Measurements from ENCODE around the gene ACSF3. TPM values are rescaled to one million over a fixed set of nuclear protein-coding genes. Genes with fewer than 3 reads are reported as not detected.

ACSF3 gene
- total and polyA plus RNA-seq, 3 donors from 2014 or later: 30.3 to 70.1 (median 61.0) TPM

DNA sequence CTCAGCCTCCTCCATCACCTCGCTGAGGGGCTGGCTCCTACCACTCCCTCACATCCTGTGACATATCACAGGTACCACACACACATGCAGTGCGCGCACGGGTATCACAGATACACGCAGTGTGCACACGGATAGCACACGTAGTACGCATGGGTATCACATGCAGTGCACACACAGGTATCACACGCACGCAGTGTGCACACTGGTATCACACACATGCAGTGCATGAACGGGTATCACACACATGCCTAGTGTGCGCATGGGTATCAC, 30.1 kb downstream of the ACSF3 start:
- H3K27ac ChIP-seq: no peak overlapping the region

DNA sequence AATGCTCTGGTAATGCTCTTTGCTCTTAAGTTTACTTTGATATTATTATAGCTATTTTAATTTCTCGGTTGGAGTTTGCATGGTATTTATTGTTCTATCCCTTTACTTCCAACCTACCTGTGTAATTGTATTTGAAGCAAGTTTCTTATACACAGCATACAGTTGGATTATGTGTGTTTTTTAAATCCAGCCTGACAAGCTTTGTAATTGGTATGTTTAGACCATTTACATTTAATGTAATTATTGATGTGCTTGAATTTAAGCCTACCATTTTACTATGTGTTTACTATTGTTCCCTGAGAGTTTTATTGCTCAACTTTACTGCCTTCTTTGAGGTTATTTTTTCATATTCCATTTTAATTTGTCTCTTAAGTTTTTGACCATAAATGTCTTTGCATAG, 35.7 kb downstream of the ACSF3 start:
- TF ChIP-seq POLR2A (IDR thresholded peaks at IDR 0.05): no peak
- no peaks in the 10 kb centered on the region for H3K27me3 ChIP-seq
- intact Hi-C loops (cut with DNase I; ENCODE audit: low total_unique reads): no loop called here
- H3K27ac ChIP-seq: no peak overlapping the region
- H3K36me3 ChIP-seq (ENCODE audit: low read depth, missing control alignments): no peaks in the 10 kb centered on the region
- no peaks in the 10 kb centered on the region for H3K9me3 ChIP-seq
- no peak overlapping the region for H3K4me3 ChIP-seq
- H3K4me1 ChIP-seq: no peaks in the 10 kb centered on the region
- DNase-seq: no peak
- WGBS, 2 donors: 94 to 97% methylated on average over 1 of the region's 1 CpG

More for the DNA sequence above, 30.1 kb downstream of the ACSF3 start:
- Histone ChIP-seq H3K4me3 (no peak overlapping the region), H3K4me1 (peaks cover 11% of the 10 kb centered on the region), H3K27me3 (no peaks in the 10 kb centered on the region), H3K9me3 (no peaks in the 10 kb centered on the region), H3K36me3 (ENCODE audit: low read depth, missing control alignments) (no peaks in the 10 kb centered on the region)
- no peak for DNase-seq
- TF ChIP-seq CTCF (IDR thresholded peaks at IDR 0.05) (no peak), POLR2A (IDR thresholded peaks at IDR 0.05) (no peak)
- intact Hi-C loops (cut with DNase I; ENCODE audit: low total_unique reads): no loop called here
- WGBS, 2 donors: 86 to 93% methylated on average over 11 to 12 of the region's 12 CpGs

DNA sequence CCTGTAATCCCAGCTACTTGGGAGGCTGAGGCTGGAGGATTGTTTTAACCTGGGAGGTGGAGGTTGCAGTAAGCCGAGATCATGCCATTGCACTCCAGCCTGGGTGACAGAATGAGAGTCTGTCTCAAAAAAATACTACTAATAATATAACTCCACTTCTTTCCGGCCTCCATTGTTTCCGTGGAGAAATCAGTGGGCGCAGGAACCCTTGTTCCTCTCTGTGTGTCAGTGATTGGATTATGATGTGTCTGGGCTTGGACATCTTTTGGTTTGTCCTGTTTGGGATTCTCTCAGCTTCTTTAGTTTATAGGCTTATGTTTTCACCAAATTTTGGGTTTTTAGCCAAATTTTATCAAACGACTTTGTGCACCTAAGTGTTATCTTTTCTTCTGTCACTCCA, 36.8 kb downstream of the ACSF3 start:
- Histone ChIP-seq H3K4me3 (no peak overlapping the region), H3K4me1 (no peaks in the 10 kb centered on the region), H3K27ac (no peak overlapping the region), H3K9me3 (no peaks in the 10 kb centered on the region), H3K27me3 (no peaks in the 10 kb centered on the region), H3K36me3 (ENCODE audit: low read depth, missing control alignments) (no peaks in the 10 kb centered on the region)
- intact Hi-C loops (cut with DNase I; ENCODE audit: low total_unique reads): no loop called here
- DNase-seq: no peak
- WGBS, 2 donors: 96 to 98% methylated on average over 5 of the region's 5 CpGs
- TF ChIP-seq CTCF (IDR thresholded peaks at IDR 0.05) (no peak), POLR2A (IDR thresholded peaks at IDR 0.05) (no peak)

- no peak overlapping the region for H3K27ac ChIP-seq
- intact Hi-C loops (cut with DNase I; ENCODE audit: low total_unique reads): no loop called here
- TF ChIP-seq POLR2A (IDR thresholded peaks at IDR 0.05): no peak
- no peak for TF ChIP-seq CTCF (IDR thresholded peaks at IDR 0.05)
- H3K36me3 ChIP-seq (ENCODE audit: low read depth, missing control alignments): no peaks in the 10 kb centered on the region
- 94 to 96% methylated on average over 10 to 17 of the region's 17 CpGs for WGBS, 2 donors
- H3K4me3 ChIP-seq: no peak overlapping the region
- DNase-seq: no peak
- H3K4me1 ChIP-seq: no peaks in the 10 kb centered on the region
- H3K9me3 ChIP-seq: no peaks in the 10 kb centered on the region
- H3K27me3 ChIP-seq: no peaks in the 10 kb centered on the region
These were observed 38.1 kb downstream of the ACSF3 start for GRCh38 chr16:89131783-89132182.

DNA sequence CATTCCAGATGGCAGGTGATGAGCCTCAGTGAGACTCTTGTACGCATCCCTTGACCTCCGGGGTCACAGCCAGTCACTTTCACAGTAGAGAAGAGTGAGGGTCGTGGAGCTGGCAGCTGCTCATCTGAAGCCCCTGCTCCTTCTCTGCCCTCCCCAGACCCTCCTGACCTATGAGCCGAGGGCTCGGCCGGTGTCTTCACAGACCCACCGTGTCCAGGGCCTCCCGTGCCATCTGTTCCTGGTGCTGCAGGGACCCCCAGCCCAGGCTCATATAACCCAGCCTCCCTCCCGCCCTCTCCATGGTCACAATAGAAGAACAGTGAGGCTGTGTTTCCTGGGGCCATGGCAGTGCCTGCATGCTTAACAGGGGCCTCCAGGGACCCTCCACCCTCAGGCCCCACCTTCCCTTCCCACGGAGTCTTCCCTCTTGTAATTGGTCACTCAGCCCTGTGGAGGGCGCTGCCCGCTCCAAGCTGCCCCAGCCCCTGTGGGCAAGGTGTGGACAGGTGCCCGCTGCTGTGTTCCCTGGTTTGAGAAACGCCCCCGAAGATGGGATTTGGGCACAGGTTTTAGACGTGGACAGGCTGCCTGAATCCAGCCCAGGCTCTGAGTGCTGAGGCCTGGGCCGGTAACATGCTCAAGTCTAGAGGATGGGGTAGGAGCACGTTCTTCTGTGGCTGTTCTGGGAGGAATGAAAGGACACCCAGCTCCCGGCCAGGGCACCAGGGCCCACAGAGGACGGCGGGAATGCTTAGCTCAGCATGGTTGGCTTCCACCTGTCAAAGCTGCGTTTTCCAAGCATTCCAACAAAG, 38.7 kb downstream of the ACSF3 start:
- H3K27me3 ChIP-seq: no peaks in the 10 kb centered on the region
- H3K36me3 ChIP-seq (ENCODE audit: low read depth, missing control alignments): no peaks in the 10 kb centered on the region
- H3K4me1 ChIP-seq: no peaks in the 10 kb centered on the region
- H3K27ac ChIP-seq: no peak overlapping the region
- intact Hi-C loops (cut with DNase I; ENCODE audit: low total_unique reads): no loop called here
- DNase-seq: no peak
- 93 to 95% methylated on average over 15 to 18 of the region's 22 CpGs for WGBS, 2 donors
- H3K9me3 ChIP-seq: no peaks in the 10 kb centered on the region
- no peak overlapping the region for H3K4me3 ChIP-seq
- no peak for TF ChIP-seq POLR2A (IDR thresholded peaks at IDR 0.05)
- TF ChIP-seq CTCF (IDR thresholded peaks at IDR 0.05): no peak

All from testis (tissue), 3 donors.